Panc1 (cell line): ENCODE results near the gene RPL10A. TPM values are rescaled to one million over a fixed set of nuclear protein-coding genes. Genes with fewer than 3 reads are reported as not detected.

Experiments
- ATAC-seq: fragments of 200-7000 bp; cut with Tn5 transposase; 2 replicates; pipeline ENCODE4 v1.9.1; 2020; ENCODE audit warnings: mild to moderate bottlenecking, moderate library complexity
- BruUV-seq: library from RNA; stranded (reverse); fragments of 400-500 nt; replicated peaks from 2 replicates; lab custom pipeline; 2021; lab: Mats Ljungman, UMichigan
- CTCF ChIA-PET: fragments of 300-600 bp; sonication (Branson Sonifier 250); formaldehyde crosslinking; loops from one replicate; lab custom pipeline; 2022; ENCODE audit warnings: antibody characterized with exemption; lab: Charles Lee
- POLR2A ChIA-PET: fragments of 300-600 bp; sonication (Branson Sonifier 250); formaldehyde crosslinking; loops from one replicate; lab custom pipeline; 2022; ENCODE audit warnings: antibody characterized with exemption; lab: Charles Lee
- DNase-seq: peaks from one replicate; pipeline ENCODE4 v3.0.0-alpha.2; 2010; ENCODE audit warnings: low read depth, low spot score
- H3K27ac ChIP-seq: 2 replicates; pipeline ENCODE4 v1.5.1; 2011; ENCODE audit warnings: mild to moderate bottlenecking, low read length, inconsistent platforms
- H3K27me3 ChIP-seq: fragments of 200-500 bp; sonication (Bioruptor generic); 2 replicates; pipeline ENCODE4 v1.6.0; 2014; ENCODE audit warnings: low read length, inconsistent platforms; ENCODE audit not compliant: control insufficient read depth, insufficient read depth
- H3K36me3 ChIP-seq: fragments of 200-500 bp; sonication (Bioruptor generic); 2 replicates; pipeline ENCODE4 v1.5.1; 2014; ENCODE audit warnings: inconsistent platforms, mild to moderate bottlenecking, low read length, moderate library complexity; ENCODE audit not compliant: control insufficient read depth, insufficient read depth
- H3K4me1 ChIP-seq: 2 replicates; pipeline ENCODE4 v1.5.1; 2011; ENCODE audit warnings: inconsistent platforms, mild to moderate bottlenecking, low read length, moderate library complexity; ENCODE audit not compliant: control insufficient read depth, insufficient read depth
- H3K4me3 ChIP-seq, 2 experiments: 2 replicates each; pipeline ENCODE4 v1.5.1; 2011 to 2012; ENCODE audit warnings: low read depth in 2 of 2, low read length in 2 of 2, mild to moderate bottlenecking in 2 of 2, inconsistent platforms in 1 of 2, moderate library complexity in 1 of 2
- H3K9me3 ChIP-seq: fragments of 200-500 bp; sonication (Bioruptor generic); 2 replicates; pipeline ENCODE4 v1.5.1; 2014; ENCODE audit warnings: low read depth, mild to moderate bottlenecking, inconsistent platforms, low read length, moderate library complexity; ENCODE audit not compliant: control insufficient read depth, insufficient read depth
- CTCF ChIP-seq: fragments of 450-650 bp; IDR thresholded peaks from 2 replicates; pipeline ENCODE4 v1.5.1; 2017; ENCODE audit warnings: mild to moderate bottlenecking
- POLR2AphosphoS5 ChIP-seq: IDR thresholded peaks from 2 replicates; pipeline ENCODE4 v1.6.1; 2012; ENCODE audit warnings: mild to moderate bottlenecking, low read depth, low read length, moderate library complexity
- REST ChIP-seq, 2 experiments: IDR thresholded peaks; 2 replicates each; pipeline ENCODE4 v1.6.1; 2011 to 2012; ENCODE audit warnings: low read depth in 2 of 2, control low read depth in 1 of 2, low read length in 1 of 2, mild to moderate bottlenecking in 1 of 2, moderate library complexity in 1 of 2; ENCODE audit not compliant: insufficient read depth in 1 of 2
- SIN3A ChIP-seq: IDR thresholded peaks from 2 replicates; pipeline ENCODE4 v1.6.1; 2012; ENCODE audit warnings: low read depth, mild to moderate bottlenecking, low read length, moderate library complexity, borderline replicate concordance; ENCODE audit not compliant: insufficient read depth
- TCF7L2 ChIP-seq: IDR thresholded peaks from 2 replicates; pipeline ENCODE4 v1.6.1; 2011; ENCODE audit warnings: mild to moderate bottlenecking, low read depth, low read length, inconsistent platforms
- in situ Hi-C: cut with HindIII; loops from 2 replicates; pipeline ENCODE4 v1.10.0; 2016; ENCODE audit warnings: low sequenced_read_pairs, low pct_unique_long_range_greater_than_20kb
- intact Hi-C: fragments of 100-400 bp; cut with micrococcal nuclease; formaldehyde crosslinking; loops from one replicate; pipeline ENCODE4 v1.10.0; 2022; ENCODE audit not compliant: unreplicated experiment
- total RNA-seq: library from RNA; stranded (reverse); gene quantifications from one replicate; pipeline ENCODE4 v1.2.1, GENCODE V29; 2021; ENCODE audit not compliant: unreplicated experiment

RPL10A gene
- total RNA-seq, 1 experiment from 2014 or later = 732 TPM

GRCh38 chr6:35468980-35469750 lies 964 bp downstream of the RPL10A start:
- no peaks in the 10 kb centered on the region for H3K27me3 ChIP-seq
- no peaks in the 10 kb centered on the region for H3K9me3 ChIP-seq
- TF ChIP-seq POLR2AphosphoS5 (no peak), SIN3A (no peak; the same call in 1 of the 2 replicates), CTCF (no peak), TCF7L2 (no peak), REST (IDR thresholded peaks at IDR 0.05; ENCODE audit: insufficient read depth in 1 of 2, low read depth in 2 of 2, low read length in 1 of 2) (no peak)
- H3K4me3 ChIP-seq = peak overlapping the region; percentile 95
- H3K27ac ChIP-seq = peak overlapping the region; percentile 85
- DNase-seq (no peak), ATAC-seq (peak; percentile 0; the same call in 1 of the 2 replicates)
- intact Hi-C loops = no loop called here
- peaks cover 30% of the 10 kb centered on the region for H3K36me3 ChIP-seq
- peaks cover 42% of the 10 kb centered on the region for H3K4me1 ChIP-seq
- BruUV-seq = no TSS peak
- ChIA-PET POLR2A (interaction anchor here (0.6 kb wide), 1 partner anchor 44 kb away, joined by 18 read pairs; no protein-coding TSS in a partner anchor), CTCF (no interaction called here)
- in situ Hi-C loops = no loop called here

- DNase-seq (no peak), ATAC-seq (no peak)
- Histone ChIP-seq H3K4me3 (peak overlapping the region; percentile 95), H3K4me1 (peaks cover 42% of the 10 kb centered on the region), H3K27me3 (no peaks in the 10 kb centered on the region), H3K27ac (peak overlapping the region; percentile 85), H3K36me3 (peaks cover 30% of the 10 kb centered on the region), H3K9me3 (no peaks in the 10 kb centered on the region)
- TSS peak; percentile 86 for BruUV-seq
- in situ Hi-C loops = no loop called here
- POLR2A ChIA-PET = no interaction called here
- intact Hi-C loops = no loop called here
- CTCF ChIA-PET = no interaction called here
- no peak for TF ChIP-seq REST (IDR thresholded peaks at IDR 0.05; ENCODE audit: insufficient read depth in 1 of 2, low read depth in 2 of 2, low read length in 1 of 2)
- TF ChIP-seq SIN3A = 0 out of 2 replicates have a peak, but pooled peaks have one; percentile 48
- no peak for TF ChIP-seq CTCF
- TF ChIP-seq TCF7L2 = no peak
- TF ChIP-seq POLR2AphosphoS5 = no peak; the same call in 1 of the 2 replicates
Observed at GRCh38 chr6:35469751-35470662, 1.8 kb downstream of the RPL10A start.
